H54 (cell line): ENCODE data around the gene PACSIN1.

Experiments
- DNase-seq: peaks from one replicate; pipeline ENCODE4 v3.0.0; 2011; ENCODE audit warnings: low spot score, mixed read lengths; ENCODE audit not compliant: insufficient read length
- FAIRE-seq: peaks from 3 replicates; lab custom pipeline; 2011; peaks lifted over from hg19 to GRCh38; lab: Jason Lieb, UNC
- POLR2A ChIP-seq: IDR thresholded peaks from 2 replicates; pipeline ENCODE4 v1.6.1; 2011; ENCODE audit warnings: low read depth, mild to moderate bottlenecking, low read length

PACSIN1 gene

GRCh38 chr6:34574647-34575293 is 108.9 kb downstream of the PACSIN1 start:
- no peak for TF ChIP-seq POLR2A
- DNase-seq (no peak), FAIRE-seq (no peak)

- TF ChIP-seq POLR2A, result no peak
- FAIRE-seq (no peak), DNase-seq (no peak)
Measured at GRCh38 chr6:34575326-34575725, 109.5 kb downstream of the PACSIN1 start.

GRCh38 chr6:34576286-34576955 is 110.5 kb downstream of the PACSIN1 start:
- DNase-seq (no peak), FAIRE-seq (no peak)
- TF ChIP-seq POLR2A, result no peak

- DNase-seq (no peak), FAIRE-seq (no peak)
- TF ChIP-seq POLR2A, result no peak
Measured at GRCh38 chr6:34578445-34579262, 112.8 kb downstream of the PACSIN1 start.

GRCh38 chr6:34580707-34581560 is 115.1 kb downstream of the PACSIN1 start:
- FAIRE-seq (no peak), DNase-seq (no peak)
- TF ChIP-seq POLR2A, result no peak

- TF ChIP-seq POLR2A, result no peak
- FAIRE-seq (no peak), DNase-seq (no peak)
Measured at GRCh38 chr6:34581561-34581920, 115.7 kb downstream of the PACSIN1 start.

GRCh38 chr6:34583461-34583860 is 117.6 kb downstream of the PACSIN1 start:
- FAIRE-seq (no peak), DNase-seq (no peak)
- no peak for TF ChIP-seq POLR2A

- TF ChIP-seq POLR2A, result no peak
- no peak for DNase-seq
- no peak for FAIRE-seq
Measured at GRCh38 chr6:34583861-34584604, 118.2 kb downstream of the PACSIN1 start.

- no peak for FAIRE-seq
- DNase-seq, result no peak
- no peak for TF ChIP-seq POLR2A
Measured at GRCh38 chr6:34584694-34585093, 118.8 kb downstream of the PACSIN1 start.
